ENCODE results near the gene LACC1. TPM values are rescaled to one million over a fixed set of nuclear protein-coding genes. Genes with fewer than 3 reads are reported as not detected.

LACC1 gene
- total and polyA plus RNA-seq, 2 of the 8 experiments (the other 6 are each of a cell fraction or from before 2014, with no cell fraction given) = 0.57 to 3.6 TPM

DNA sequence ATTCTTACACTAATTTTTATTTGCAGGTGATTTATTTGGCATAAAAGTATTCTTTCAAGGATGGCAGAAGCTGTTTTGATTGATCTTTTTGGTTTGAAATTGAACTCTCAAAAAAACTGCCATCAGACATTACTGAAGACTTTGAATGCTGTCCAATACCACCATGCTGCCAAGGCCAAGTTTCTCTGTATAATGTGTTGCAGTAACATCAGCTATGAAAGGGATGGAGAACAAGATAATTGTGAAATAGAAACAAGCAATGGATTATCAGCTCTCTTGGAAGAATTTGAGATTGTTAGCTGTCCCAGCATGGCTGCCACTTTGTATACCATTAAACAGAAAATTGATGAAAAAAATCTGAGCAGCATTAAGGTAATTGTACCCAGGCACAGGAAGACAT lies 1.2 kb downstream of the LACC1 start (continued):
- TF ChIP-seq, protein P1, sequence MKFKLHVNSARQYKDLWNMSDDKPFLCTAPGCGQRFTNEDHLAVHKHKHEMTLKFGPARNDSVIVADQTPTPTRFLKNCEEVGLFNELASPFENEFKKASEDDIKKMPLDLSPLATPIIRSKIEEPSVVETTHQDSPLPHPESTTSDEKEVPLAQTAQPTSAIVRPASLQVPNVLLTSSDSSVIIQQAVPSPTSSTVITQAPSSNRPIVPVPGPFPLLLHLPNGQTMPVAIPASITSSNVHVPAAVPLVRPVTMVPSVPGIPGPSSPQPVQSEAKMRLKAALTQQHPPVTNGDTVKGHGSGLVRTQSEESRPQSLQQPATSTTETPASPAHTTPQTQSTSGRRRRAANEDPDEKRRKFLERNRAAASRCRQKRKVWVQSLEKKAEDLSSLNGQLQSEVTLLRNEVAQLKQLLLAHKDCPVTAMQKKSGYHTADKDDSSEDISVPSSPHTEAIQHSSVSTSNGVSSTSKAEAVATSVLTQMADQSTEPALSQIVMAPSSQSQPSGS (IDR thresholded peaks at IDR 0.05; ENCODE audit: low read length) = no peak
